Stimulated activated CD4-positive, alpha-beta T cell treated with anti-CD3 and anti-CD28 coated beads, TNF-alpha, amount 100 ng/mL, for 4 hours (primary cell): Measurements from ENCODE around the gene PTCD3.

Experiments used
- DNase-seq, 3 experiments: peaks; one replicate each; pipeline ENCODE4 v3.0.0-alpha.2; 2020; ENCODE audit warnings: low read depth in 3 of 3

The PTCD3 gene

GRCh38 chr2:86105969-86106945, at the start of gene PTCD3:
Gene PTCD3 (plus strand): TSS chr2:86106235. CDS start chr2:86106248, 13 bp downstream.
- peak; percentile 88 to 90 (median 90) for DNase-seq

- DNase-seq, result no peak
Measured at GRCh38 chr2:86056590-86057331, 49.3 kb upstream of the PTCD3 start.

- DNase-seq, result no peak
Measured at GRCh38 chr2:86062043-86062442, 44.0 kb upstream of the PTCD3 start.

GRCh38 chr2:86064006-86064405, 42.0 kb upstream of the PTCD3 start:
- DNase-seq, result no peak

- no peak for DNase-seq
Measured at GRCh38 chr2:86065512-86065911, 40.5 kb upstream of the PTCD3 start.

- no peak for DNase-seq
Measured at GRCh38 chr2:86066007-86066578, 39.9 kb upstream of the PTCD3 start.

GRCh38 chr2:86066915-86067314, 39.1 kb upstream of the PTCD3 start:
- DNase-seq, result no peak

- DNase-seq, result no peak
Measured at GRCh38 chr2:86068136-86068588, 37.9 kb upstream of the PTCD3 start.

- no peak for DNase-seq
Measured at GRCh38 chr2:86068648-86069047, 37.4 kb upstream of the PTCD3 start.

- no peak for DNase-seq
Measured at GRCh38 chr2:86069091-86069685, 36.8 kb upstream of the PTCD3 start.

- DNase-seq, result no peak
Measured at GRCh38 chr2:86069783-86070339, 36.2 kb upstream of the PTCD3 start.

- DNase-seq, result no peak
Measured at GRCh38 chr2:86070868-86071267, 35.2 kb upstream of the PTCD3 start.

GRCh38 chr2:86072271-86072858, 33.7 kb upstream of the PTCD3 start:
- no peak for DNase-seq

- no peak for DNase-seq
Measured at GRCh38 chr2:86073225-86073624, 32.8 kb upstream of the PTCD3 start.

- no peak for DNase-seq
Measured at GRCh38 chr2:86074256-86074655, 31.8 kb upstream of the PTCD3 start.

GRCh38 chr2:86074811-86075210, 31.2 kb upstream of the PTCD3 start:
- no peak for DNase-seq

- no peak for DNase-seq
Measured at GRCh38 chr2:86075886-86076285, 30.1 kb upstream of the PTCD3 start.

- no peak for DNase-seq
Measured at GRCh38 chr2:86078774-86079545, 27.1 kb upstream of the PTCD3 start.

GRCh38 chr2:86079981-86080911, 25.8 kb upstream of the PTCD3 start:
- DNase-seq, result peak; percentile 40 to 60 (median 52)
